NCI-H345 treated with DMSO at 0.1 percent for 48 hours (cell line): ENCODE results near the gene TCEAL5.
A peak's percentile ranks its signal among the peaks of the same experiment; 100 is the strongest.
"Not testable (repeated sequence)": the region's sequence is repeated elsewhere in the genome, so short reads cannot be mapped to it uniquely, and the experiment has no call there.

Experiments
- DNase-seq: peaks from one replicate; lab custom pipeline; 2025; ENCODE audit not compliant: unreplicated experiment; lab: John Stamatoyannopoulos, UW

Gene TCEAL5

DNA sequence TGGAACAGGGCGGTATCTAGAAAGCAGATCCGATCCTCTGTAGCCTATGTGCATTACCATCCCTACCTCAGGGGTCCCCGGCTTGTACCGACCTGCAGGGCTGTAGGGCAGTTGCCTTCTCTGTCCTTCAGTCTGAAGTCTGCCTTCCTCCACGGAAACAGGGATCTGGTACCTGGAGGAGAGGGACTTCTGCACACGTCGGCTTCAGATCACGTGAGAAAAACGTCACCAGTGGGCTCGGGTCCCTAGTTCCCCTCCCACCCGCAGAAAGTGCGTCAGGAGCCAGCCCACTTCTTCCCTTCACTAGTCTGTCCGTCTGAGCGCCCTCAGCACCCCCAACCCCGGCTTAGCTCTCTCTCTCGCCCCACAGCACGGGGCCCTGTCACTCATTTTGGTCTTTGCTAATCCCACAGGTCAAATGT lies at the start of gene TCEAL5:
Gene TCEAL5 (minus strand): TSS at position 170 of the 422 bp plus-strand sequence. CDS start 2,187 bp downstream, outside the sequence.
- DNase-seq: no peak

- DNase-seq: no peak
Observed at GRCh38 chrX:103311399-103311780, 34.8 kb upstream of the TCEAL5 start.

- peak; percentile 34 for DNase-seq
Observed at GRCh38 chrX:103310555-103311398, 34.2 kb upstream of the TCEAL5 start, which contains the start of gene BEX2. TSS of gene BEX2 (minus strand) at chrX:103310990. CDS start at chrX:103309976, 1,014 bp downstream.

- no peak for DNase-seq
Observed at GRCh38 chrX:103309860-103310554, 33.5 kb upstream of the TCEAL5 start.

DNA sequence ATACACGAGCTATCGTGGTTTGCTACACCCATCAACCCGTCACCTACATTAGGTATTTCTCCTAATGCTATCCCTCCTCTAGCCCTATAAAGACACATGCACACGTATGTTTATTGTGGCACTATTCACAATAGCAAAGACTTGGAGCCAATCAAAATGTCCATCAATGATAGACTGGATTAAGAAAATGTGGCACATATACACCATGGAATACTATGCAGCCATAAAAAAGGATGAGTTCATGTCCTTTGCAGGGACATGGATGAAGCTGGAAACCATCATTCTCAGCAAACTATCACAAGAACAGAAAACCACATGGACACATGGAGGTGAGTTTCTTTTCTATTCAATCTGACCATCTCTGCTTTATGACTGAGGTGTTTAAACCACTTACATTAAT lies 29.1 kb upstream of the TCEAL5 start:
- not testable (repeated sequence) for DNase-seq

- DNase-seq: no peak
Observed at GRCh38 chrX:103304705-103305104, 28.2 kb upstream of the TCEAL5 start.

- DNase-seq: no peak
Observed at GRCh38 chrX:103293118-103293517, 16.6 kb upstream of the TCEAL5 start.

GRCh38 chrX:103279624-103280023 lies 3.1 kb upstream of the TCEAL5 start:
- DNase-seq: no peak

DNA sequence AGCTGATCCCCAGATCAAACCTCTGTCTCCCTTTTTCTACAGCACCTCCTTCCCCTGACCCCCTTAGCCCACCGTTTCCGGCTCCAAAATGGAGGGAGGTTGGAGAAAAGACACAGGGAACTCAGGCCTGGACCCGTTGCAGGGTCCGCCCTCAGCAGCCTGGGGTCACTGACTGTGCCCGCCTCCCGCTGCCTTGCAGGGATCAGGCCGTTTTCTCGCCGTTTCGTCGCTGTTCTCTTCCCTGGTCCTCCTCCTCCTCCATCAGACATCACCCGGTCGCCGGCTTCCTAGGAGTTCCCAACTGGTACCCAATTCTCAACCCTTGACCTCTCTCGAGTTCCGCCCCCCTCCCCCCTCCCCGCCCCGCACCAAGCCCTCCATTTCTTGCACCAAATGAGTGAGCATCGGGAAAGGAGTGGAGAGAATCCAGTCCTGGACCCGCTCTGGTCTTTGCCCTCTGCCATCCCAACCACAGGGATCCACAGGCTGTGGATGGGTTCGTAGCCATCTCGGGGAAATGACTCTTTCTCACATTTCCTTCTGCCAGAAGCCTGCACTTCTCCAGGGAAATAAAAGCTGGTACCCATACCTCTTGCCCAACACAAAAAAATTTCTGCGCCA lies 493 bp downstream of the TCEAL5 start:
- DNase-seq: no peak

GRCh38 chrX:103274284-103274683 lies 2.3 kb downstream of the TCEAL5 start:
- DNase-seq: no peak

DNA sequence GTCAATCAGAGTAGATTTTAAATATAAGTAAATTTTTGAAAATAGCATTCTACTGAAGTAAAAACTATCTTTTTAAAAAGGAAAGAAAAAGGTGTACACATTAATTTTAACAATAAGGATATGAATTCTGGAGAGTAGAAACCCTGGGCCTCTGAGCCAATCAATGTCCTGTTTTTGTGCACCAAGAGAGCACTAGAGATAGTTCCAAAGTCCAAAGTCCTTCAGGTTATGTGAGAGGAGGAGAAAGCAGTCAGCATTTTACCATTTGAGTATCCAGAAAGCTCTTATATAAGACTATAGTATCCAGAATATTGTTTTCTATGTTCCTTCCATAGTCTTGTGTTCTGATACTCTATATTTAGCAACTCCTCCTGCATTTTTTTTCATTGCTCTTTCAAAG lies 18.3 kb downstream of the TCEAL5 start:
- no peak for DNase-seq

GRCh38 chrX:103256651-103257050 lies 19.9 kb downstream of the TCEAL5 start:
- no peak for DNase-seq

- peak; percentile 30 for DNase-seq
Observed at GRCh38 chrX:103254921-103255493, 21.5 kb downstream of the TCEAL5 start, which contains the start of gene TCEAL8. TSS of gene TCEAL8 (minus strand) at chrX:103255155. CDS start at chrX:103253979, 1,176 bp downstream.

DNA sequence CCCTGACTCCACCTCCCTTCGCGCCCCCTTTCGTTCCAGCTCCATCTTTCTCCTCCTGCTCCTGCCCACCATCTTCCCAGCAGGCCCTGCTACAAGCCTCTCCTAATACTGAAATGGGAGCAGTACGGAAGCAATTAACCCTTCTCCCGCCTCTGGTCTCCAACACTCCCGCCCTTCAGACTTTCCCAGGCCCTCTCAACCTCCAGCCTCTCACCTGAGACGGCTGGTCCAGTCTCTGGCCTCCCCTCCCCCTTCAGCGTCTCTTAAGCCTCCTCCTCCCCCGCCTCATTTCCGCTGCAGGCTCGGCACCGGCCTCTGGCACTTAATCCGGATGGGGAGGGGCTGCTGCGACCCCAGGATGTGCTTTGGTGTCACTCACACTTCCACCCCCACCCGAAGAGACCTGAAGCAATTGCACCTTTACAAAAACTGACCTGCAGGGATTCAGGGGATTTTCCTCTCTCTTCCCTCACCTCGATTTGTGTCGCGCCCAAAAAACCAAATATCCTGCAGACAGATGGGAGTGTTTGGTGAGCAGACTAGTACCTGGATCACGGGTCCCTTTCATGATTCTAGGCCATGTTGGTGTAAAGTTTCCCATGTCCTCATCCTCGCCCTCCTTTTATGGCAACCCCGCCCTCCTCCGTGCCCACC lies 22.3 kb downstream of the TCEAL5 start:
- DNase-seq: peak; percentile 26

- DNase-seq: no peak
Observed at GRCh38 chrX:103253608-103254007, 22.9 kb downstream of the TCEAL5 start.

DNA sequence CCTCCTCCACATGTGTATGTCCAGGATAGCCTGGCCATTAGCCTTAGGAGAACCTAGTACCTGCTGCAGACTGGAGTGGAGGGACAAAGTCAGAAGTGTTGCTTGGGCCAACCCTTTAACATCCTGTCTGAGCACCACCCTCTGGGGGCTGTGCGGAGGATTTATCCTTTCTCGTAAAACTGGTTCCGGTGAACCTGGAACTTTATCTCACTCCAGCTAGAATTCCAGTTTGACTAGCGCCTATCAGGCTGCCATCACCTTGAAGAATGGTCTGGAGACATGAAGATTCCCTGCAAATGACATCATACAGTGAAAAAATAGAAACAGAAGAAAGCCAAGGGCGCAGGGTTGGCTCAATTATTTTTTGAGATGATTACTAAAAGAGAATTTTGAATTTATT lies 25.6 kb downstream of the TCEAL5 start:
- DNase-seq: no peak

GRCh38 chrX:103249805-103250204 lies 26.7 kb downstream of the TCEAL5 start:
- no peak for DNase-seq

DNA sequence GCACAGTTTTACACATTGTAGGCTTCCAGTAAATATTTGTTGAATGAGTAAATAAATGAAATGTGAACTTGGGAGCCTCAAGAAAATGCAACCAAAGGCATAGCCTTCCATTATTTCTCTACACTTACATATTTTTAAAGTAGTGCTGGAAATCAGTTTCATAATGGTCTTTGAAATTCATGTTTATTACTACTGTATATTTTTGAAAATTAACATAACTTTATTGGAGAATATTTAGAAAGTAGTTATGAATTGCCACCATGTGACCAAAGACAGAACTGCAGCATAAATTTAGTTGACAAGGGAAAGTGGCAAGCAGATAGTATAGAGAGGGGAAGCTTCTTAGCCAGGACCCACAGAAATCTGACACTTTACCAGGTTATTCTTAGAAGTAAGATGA lies 28.0 kb downstream of the TCEAL5 start:
- DNase-seq: no peak

- DNase-seq: no peak
Observed at GRCh38 chrX:103240155-103240554, 36.4 kb downstream of the TCEAL5 start.

GRCh38 chrX:103236296-103236695 lies 40.3 kb downstream of the TCEAL5 start:
- DNase-seq: no peak

- not testable (repeated sequence) for DNase-seq
Observed at GRCh38 chrX:103235608-103236007, 40.9 kb downstream of the TCEAL5 start.
